Erythroblast (primary cell): ENCODE results near the gene OR4D5.

Experiments used
- GATA1 ChIP-seq: IDR thresholded peaks from 2 replicates; pipeline ENCODE4 v1.6.1; 2011; ENCODE audit warnings: low read depth, mild to moderate bottlenecking, control low read depth, low read length, moderate library complexity
- POLR2A ChIP-seq: IDR thresholded peaks from 2 replicates; pipeline ENCODE4 v1.6.1; 2011; ENCODE audit warnings: mild to moderate bottlenecking, low read length

GRCh38 chr11:123943738-123944137 is 4.3 kb downstream of the OR4D5 start, which contains the start of gene OR6T1:
- no peak for TF ChIP-seq POLR2A
- no peak for TF ChIP-seq GATA1
